ENCODE results near the gene ACKR1.

ACKR1 gene

GRCh38 chr1:159188375-159188788 lies 16.3 kb upstream of the ACKR1 start:
- peak; percentile 77 for DNase-seq (ENCODE audit: low spot score)

GRCh38 chr1:159190441-159190840 lies 14.2 kb upstream of the ACKR1 start:
- DNase-seq (ENCODE audit: low spot score), result no peak
- no peak for TF ChIP-seq CTCF (IDR thresholded peaks at IDR 0.05; ENCODE audit: extremely low read depth, missing control alignments)

More at GRCh38 chr1:159188375-159188788, 16.3 kb upstream of the ACKR1 start:
- TF ChIP-seq CTCF (IDR thresholded peaks at IDR 0.05; ENCODE audit: extremely low read depth, missing control alignments), result no peak

GRCh38 chr1:159196543-159196942 lies 8.1 kb upstream of the ACKR1 start:
- no peak for DNase-seq (ENCODE audit: low spot score)
- peak; percentile 3 for TF ChIP-seq CTCF (IDR thresholded peaks at IDR 0.05; ENCODE audit: extremely low read depth, missing control alignments)

- DNase-seq (ENCODE audit: low spot score), result peak; percentile 63
- TF ChIP-seq CTCF (IDR thresholded peaks at IDR 0.05; ENCODE audit: extremely low read depth, missing control alignments), result peak; percentile 84
Measured at GRCh38 chr1:159197561-159198557, 6.8 kb upstream of the ACKR1 start.

- DNase-seq (ENCODE audit: low spot score), result no peak
- TF ChIP-seq CTCF (IDR thresholded peaks at IDR 0.05; ENCODE audit: extremely low read depth, missing control alignments), result no peak
Measured at GRCh38 chr1:159199901-159200300, 4.8 kb upstream of the ACKR1 start.

- no peak for DNase-seq (ENCODE audit: low spot score)
- no peak for TF ChIP-seq CTCF (IDR thresholded peaks at IDR 0.05; ENCODE audit: extremely low read depth, missing control alignments)
Measured at GRCh38 chr1:159200769-159201168, 3.9 kb upstream of the ACKR1 start.

GRCh38 chr1:159201642-159202041 lies 3.0 kb upstream of the ACKR1 start:
- TF ChIP-seq CTCF (IDR thresholded peaks at IDR 0.05; ENCODE audit: extremely low read depth, missing control alignments), result no peak
- no peak for DNase-seq (ENCODE audit: low spot score)

Measured in GM20000 (cell line).